ENCODE measurements around the gene PRKRIP1. TPM values are rescaled to one million over a fixed set of nuclear protein-coding genes. Genes with fewer than 3 reads are reported as not detected.

PRKRIP1 gene
- total and polyA plus RNA-seq, 4 donors: 5.4 to 15.8 (median 7.1) TPM

DNA sequence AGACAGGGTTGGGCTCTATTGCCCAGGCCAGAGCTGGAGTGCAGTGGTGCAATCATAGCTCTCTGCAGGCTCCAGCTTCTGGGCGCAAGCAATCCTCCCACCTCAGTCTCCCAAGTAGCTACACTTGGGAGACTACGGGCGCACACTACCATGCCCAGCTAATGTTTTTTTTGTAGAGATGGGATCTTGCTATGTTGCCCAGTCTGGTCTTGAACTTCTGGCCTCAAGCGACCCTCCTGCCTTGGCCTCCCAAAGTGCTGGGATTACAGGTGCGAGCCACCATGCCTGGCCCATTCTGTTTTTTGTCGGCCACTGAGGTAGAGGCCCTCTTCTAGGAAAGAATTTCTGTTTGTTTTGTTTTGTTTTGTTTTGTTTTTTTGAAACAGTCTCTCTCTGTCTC, 56.3 kb downstream of the PRKRIP1 start:
- Histone ChIP-seq H3K9me3 (ENCODE audit: control insufficient read depth in 4 of 4, low read length in 3 of 4) (no peaks in the 10 kb centered on the region), H3K36me3 (ENCODE audit: control insufficient read depth in 4 of 4, insufficient read depth in 3 of 4, low read depth in 1 of 4, low read length in 3 of 4) (peaks cover 2 to 18% (median 5%) of the 10 kb centered on the region in 4 donors), H3K9ac (ENCODE audit: low read depth in 1 of 2, low read length in 2 of 2) (no peak overlapping the region), H3K4me3 (ENCODE audit: low read depth in 1 of 3, low read length in 3 of 3) (no peak overlapping the region), H3K27ac (ENCODE audit: low read depth in 1 of 2, low read length in 2 of 2) (no peak overlapping the region), H3K27me3 (ENCODE audit: control insufficient read depth in 4 of 4, insufficient read depth in 4 of 4, low read length in 3 of 4) (no peaks in the 10 kb centered on the region), H3K4me1 (ENCODE audit: control insufficient read depth in 4 of 4, insufficient read depth in 4 of 4, low read length in 3 of 4) (no peaks in the 10 kb centered on the region)
- TF ChIP-seq, protein P1, sequence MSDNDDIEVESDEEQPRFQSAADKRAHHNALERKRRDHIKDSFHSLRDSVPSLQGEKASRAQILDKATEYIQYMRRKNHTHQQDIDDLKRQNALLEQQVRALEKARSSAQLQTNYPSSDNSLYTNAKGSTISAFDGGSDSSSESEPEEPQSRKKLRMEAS (IDR thresholded peaks at IDR 0.05): no peak
- TF ChIP-seq FOXA2 (IDR thresholded peaks at IDR 0.05): no peak
- TF ChIP-seq, protein P2, sequence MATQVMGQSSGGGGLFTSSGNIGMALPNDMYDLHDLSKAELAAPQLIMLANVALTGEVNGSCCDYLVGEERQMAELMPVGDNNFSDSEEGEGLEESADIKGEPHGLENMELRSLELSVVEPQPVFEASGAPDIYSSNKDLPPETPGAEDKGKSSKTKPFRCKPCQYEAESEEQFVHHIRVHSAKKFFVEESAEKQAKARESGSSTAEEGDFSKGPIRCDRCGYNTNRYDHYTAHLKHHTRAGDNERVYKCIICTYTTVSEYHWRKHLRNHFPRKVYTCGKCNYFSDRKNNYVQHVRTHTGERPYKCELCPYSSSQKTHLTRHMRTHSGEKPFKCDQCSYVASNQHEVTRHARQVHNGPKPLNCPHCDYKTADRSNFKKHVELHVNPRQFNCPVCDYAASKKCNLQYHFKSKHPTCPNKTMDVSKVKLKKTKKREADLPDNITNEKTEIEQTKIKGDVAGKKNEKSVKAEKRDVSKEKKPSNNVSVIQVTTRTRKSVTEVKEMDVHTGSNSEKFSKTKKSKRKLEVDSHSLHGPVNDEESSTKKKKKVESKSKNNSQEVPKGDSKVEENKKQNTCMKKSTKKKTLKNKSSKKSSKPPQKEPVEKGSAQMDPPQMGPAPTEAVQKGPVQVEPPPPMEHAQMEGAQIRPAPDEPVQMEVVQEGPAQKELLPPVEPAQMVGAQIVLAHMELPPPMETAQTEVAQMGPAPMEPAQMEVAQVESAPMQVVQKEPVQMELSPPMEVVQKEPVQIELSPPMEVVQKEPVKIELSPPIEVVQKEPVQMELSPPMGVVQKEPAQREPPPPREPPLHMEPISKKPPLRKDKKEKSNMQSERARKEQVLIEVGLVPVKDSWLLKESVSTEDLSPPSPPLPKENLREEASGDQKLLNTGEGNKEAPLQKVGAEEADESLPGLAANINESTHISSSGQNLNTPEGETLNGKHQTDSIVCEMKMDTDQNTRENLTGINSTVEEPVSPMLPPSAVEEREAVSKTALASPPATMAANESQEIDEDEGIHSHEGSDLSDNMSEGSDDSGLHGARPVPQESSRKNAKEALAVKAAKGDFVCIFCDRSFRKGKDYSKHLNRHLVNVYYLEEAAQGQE (IDR thresholded peaks at IDR 0.05): no peak
- TF ChIP-seq FOXA1 (IDR thresholded peaks at IDR 0.05): no peak
- no peak for TF ChIP-seq NR2F2 (IDR thresholded peaks at IDR 0.05)
- no peak for TF ChIP-seq HNF4A (conservative IDR thresholded peaks at IDR 0.05)
- TF ChIP-seq, protein P3, sequence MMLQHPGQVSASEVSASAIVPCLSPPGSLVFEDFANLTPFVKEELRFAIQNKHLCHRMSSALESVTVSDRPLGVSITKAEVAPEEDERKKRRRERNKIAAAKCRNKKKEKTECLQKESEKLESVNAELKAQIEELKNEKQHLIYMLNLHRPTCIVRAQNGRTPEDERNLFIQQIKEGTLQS (IDR thresholded peaks at IDR 0.05): no peak
- TF ChIP-seq, protein P4, sequence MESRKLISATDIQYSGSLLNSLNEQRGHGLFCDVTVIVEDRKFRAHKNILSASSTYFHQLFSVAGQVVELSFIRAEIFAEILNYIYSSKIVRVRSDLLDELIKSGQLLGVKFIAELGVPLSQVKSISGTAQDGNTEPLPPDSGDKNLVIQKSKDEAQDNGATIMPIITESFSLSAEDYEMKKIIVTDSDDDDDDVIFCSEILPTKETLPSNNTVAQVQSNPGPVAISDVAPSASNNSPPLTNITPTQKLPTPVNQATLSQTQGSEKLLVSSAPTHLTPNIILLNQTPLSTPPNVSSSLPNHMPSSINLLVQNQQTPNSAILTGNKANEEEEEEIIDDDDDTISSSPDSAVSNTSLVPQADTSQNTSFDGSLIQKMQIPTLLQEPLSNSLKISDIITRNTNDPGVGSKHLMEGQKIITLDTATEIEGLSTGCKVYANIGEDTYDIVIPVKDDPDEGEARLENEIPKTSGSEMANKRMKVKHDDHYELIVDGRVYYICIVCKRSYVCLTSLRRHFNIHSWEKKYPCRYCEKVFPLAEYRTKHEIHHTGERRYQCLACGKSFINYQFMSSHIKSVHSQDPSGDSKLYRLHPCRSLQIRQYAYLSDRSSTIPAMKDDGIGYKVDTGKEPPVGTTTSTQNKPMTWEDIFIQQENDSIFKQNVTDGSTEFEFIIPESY (IDR thresholded peaks at IDR 0.05): no peak
- no peak for TF ChIP-seq HNF4G (IDR thresholded peaks at IDR 0.05)
- TF ChIP-seq RAD21 (IDR thresholded peaks at IDR 0.05): no peak
- no peak for TF ChIP-seq SP1 (IDR thresholded peaks at IDR 0.05)
- TF ChIP-seq, protein P5, sequence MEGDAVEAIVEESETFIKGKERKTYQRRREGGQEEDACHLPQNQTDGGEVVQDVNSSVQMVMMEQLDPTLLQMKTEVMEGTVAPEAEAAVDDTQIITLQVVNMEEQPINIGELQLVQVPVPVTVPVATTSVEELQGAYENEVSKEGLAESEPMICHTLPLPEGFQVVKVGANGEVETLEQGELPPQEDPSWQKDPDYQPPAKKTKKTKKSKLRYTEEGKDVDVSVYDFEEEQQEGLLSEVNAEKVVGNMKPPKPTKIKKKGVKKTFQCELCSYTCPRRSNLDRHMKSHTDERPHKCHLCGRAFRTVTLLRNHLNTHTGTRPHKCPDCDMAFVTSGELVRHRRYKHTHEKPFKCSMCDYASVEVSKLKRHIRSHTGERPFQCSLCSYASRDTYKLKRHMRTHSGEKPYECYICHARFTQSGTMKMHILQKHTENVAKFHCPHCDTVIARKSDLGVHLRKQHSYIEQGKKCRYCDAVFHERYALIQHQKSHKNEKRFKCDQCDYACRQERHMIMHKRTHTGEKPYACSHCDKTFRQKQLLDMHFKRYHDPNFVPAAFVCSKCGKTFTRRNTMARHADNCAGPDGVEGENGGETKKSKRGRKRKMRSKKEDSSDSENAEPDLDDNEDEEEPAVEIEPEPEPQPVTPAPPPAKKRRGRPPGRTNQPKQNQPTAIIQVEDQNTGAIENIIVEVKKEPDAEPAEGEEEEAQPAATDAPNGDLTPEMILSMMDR (IDR thresholded peaks at IDR 0.05; ENCODE audit: low read depth, low read length, missing input control): no peak
- 92% methylated on average over 6 of the region's 6 CpGs for WGBS
- DNase-seq (ENCODE audit: low spot score): no peak

DNA sequence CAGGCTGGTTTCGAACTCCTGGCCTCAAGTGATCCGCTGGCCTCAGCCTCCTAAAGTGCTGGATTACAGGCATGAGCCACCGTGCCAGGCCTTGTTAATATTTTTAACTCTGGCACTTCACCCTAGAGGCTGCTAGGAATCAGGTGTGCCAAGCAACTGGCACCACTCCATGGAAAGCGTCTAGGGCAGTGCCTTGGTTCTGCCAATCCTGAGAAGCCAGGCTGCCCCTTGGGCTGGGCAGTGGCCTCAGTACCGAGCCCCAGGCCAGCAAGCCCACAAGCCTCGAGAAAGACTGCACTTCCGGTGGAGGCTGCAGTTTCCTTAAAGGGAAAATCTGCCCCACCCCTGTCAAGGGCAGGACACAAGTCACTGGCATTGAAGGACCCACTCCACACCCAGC, 57.2 kb downstream of the PRKRIP1 start:
- H3K4me1 ChIP-seq (ENCODE audit: control insufficient read depth in 4 of 4, insufficient read depth in 4 of 4, low read length in 3 of 4): no peaks in the 10 kb centered on the region
- no peaks in the 10 kb centered on the region for H3K27me3 ChIP-seq (ENCODE audit: control insufficient read depth in 4 of 4, insufficient read depth in 4 of 4, low read length in 3 of 4)
- peaks cover 6 to 26% (median 10%) of the 10 kb centered on the region in 4 donors for H3K36me3 ChIP-seq (ENCODE audit: control insufficient read depth in 4 of 4, insufficient read depth in 3 of 4, low read depth in 1 of 4, low read length in 3 of 4)
- no peak for DNase-seq (ENCODE audit: low spot score)
- no peak overlapping the region for H3K4me3 ChIP-seq (ENCODE audit: low read depth in 1 of 3, low read length in 3 of 3)
- no peak overlapping the region for H3K9ac ChIP-seq (ENCODE audit: low read depth in 1 of 2, low read length in 2 of 2)
- no peaks in the 10 kb centered on the region for H3K9me3 ChIP-seq (ENCODE audit: control insufficient read depth in 4 of 4, low read length in 3 of 4)
- no peak overlapping the region for H3K27ac ChIP-seq (ENCODE audit: low read depth in 1 of 2, low read length in 2 of 2)
- WGBS: 67% methylated on average over 7 of the region's 7 CpGs
- TF ChIP-seq FOXA2 (IDR thresholded peaks at IDR 0.05) (no peak), RAD21 (IDR thresholded peaks at IDR 0.05) (no peak), SP1 (IDR thresholded peaks at IDR 0.05) (no peak), YY1 (IDR thresholded peaks at IDR 0.05) (no peak), NR2F2 (IDR thresholded peaks at IDR 0.05) (no peak), EGR1 (IDR thresholded peaks at IDR 0.05; ENCODE audit: low read depth in 2 of 2) (no peak), RXRA (IDR thresholded peaks at IDR 0.05) (no peak), FOXA1 (IDR thresholded peaks at IDR 0.05) (no peak), HNF4A (conservative IDR thresholded peaks at IDR 0.05) (no peak), HNF4G (IDR thresholded peaks at IDR 0.05) (no peak)
- TF ChIP-seq, protein P2 (IDR thresholded peaks at IDR 0.05): no peak
- TF ChIP-seq, protein P4 (IDR thresholded peaks at IDR 0.05): no peak
- TF ChIP-seq, protein P5 (IDR thresholded peaks at IDR 0.05; ENCODE audit: low read depth, low read length, missing input control): no peak

Measured in liver (tissue), 9 donors.